Measurements from ENCODE around the gene DCAF11. TPM values are rescaled to one million over a fixed set of nuclear protein-coding genes. Genes with fewer than 3 reads are reported as not detected.
"Not testable (repeated sequence)": the region's sequence is repeated elsewhere in the genome, so short reads cannot be mapped to it uniquely, and the experiment has no call there.

DCAF11 gene
- total RNA-seq, 1 experiment from 2014 or later: 93.5 TPM

DNA sequence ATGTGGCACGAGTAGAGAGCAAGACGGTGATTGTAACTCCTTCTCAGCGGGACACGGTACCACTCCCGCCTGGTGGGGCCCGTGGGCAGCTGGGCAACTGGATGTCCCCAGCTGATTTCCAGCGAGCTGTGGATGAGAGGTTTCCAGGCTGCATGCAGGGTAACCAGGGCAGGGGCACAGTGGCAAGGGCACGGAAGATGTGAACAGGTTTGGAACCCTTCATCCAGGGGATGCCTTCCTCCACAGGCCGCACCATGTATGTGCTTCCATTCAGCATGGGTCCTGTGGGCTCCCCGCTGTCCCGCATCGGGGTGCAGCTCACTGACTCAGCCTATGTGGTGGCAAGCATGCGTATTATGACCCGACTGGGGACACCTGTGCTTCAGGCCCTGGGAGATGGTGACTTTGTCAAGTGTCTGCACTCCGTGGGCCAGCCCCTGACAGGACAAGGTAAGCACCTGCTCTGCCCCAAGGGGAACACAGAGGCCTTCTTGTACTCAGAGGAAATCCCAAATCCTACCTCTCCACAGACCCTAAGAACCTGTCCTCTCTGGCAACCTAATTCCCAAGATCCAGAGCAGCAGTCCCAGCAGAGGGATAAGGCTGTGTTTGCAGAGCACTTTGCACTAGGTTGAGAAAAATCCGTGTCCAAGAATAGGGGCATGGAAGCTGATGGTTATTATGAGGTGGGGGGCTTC lies 16.2 kb upstream of the DCAF11 start:
- H3K4me2 ChIP-seq (ENCODE audit: low read depth, low read length, poor library complexity, severe bottlenecking): no peak overlapping the region
- H4K20me1 ChIP-seq (ENCODE audit: insufficient read depth, low read depth, low read length): no peaks in the 10 kb centered on the region
- no peaks in the 10 kb centered on the region for H3K9me2 ChIP-seq (replicated peaks; ENCODE audit: insufficient read depth, low read length)
- H3K27ac ChIP-seq (ENCODE audit: low read length): no peak overlapping the region
- H3K4me1 ChIP-seq (ENCODE audit: low read length): peaks cover 15% of the 10 kb centered on the region
- H3K27me3 ChIP-seq (ENCODE audit: low read length): no peaks in the 10 kb centered on the region
- H3K79me2 ChIP-seq (ENCODE audit: low read length): peaks cover 18% of the 10 kb centered on the region
- H3K4me3 ChIP-seq (ENCODE audit: low read length): no peak overlapping the region
- H2AFZ ChIP-seq (ENCODE audit: low read length): no peak overlapping the region
- no peaks in the 10 kb centered on the region for H3K9me3 ChIP-seq (ENCODE audit: low read length)
- H3K9ac ChIP-seq (ENCODE audit: low read length): no peak overlapping the region
- no peak for DNase-seq
- peaks cover 39% of the 10 kb centered on the region for H3K36me3 ChIP-seq (ENCODE audit: insufficient read depth, low read length)

DNA sequence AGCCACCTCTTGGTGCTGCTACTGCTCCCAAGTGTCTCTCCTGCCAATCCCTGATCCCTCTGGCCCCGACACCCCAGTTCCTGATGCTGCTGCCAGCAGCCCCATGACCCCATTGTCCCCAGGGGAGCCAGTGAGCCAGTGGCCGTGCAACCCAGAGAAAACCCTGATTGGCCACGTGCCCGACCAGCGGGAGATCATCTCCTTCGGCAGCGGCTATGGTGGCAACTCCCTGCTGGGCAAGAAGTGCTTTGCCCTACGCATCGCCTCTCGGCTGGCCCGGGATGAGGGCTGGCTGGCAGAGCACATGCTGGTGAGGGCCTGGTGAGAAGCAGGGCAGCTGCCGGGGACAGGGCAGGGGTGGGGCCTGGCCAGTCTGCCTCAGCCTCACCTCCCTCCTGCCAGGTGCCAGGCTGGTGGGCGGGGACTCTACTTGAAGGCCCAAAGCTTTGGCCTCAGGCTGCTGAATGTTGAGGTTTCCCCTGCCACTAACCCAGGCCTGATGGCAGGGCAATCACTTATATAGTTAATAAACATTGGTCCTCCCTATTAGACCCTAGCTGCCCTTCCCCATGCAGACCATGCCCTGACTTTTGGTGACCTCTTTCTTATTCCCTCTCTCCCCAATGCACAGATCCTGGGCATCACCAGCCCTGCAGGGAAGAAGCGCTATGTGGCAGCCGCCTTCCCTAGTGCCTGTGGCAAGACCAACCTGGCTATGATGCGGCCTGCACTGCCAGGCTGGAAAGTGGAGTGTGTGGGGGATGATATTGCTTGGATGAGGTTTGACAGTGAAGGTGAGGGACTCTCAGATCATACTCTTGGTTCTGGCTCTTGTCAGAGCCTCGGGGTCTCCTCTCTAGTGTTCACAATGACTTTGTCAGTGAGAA lies 15.4 kb upstream of the DCAF11 start:
- Histone ChIP-seq H2AFZ (ENCODE audit: low read length) (no peak overlapping the region), H4K20me1 (ENCODE audit: insufficient read depth, low read depth, low read length) (no peaks in the 10 kb centered on the region), H3K4me1 (ENCODE audit: low read length) (peaks cover 10% of the 10 kb centered on the region), H3K4me3 (ENCODE audit: low read length) (no peak overlapping the region), H3K9me3 (ENCODE audit: low read length) (no peaks in the 10 kb centered on the region), H3K27ac (ENCODE audit: low read length) (no peak overlapping the region), H3K9me2 (replicated peaks; ENCODE audit: insufficient read depth, low read length) (no peaks in the 10 kb centered on the region), H3K27me3 (ENCODE audit: low read length) (no peaks in the 10 kb centered on the region), H3K4me2 (ENCODE audit: low read depth, low read length, poor library complexity, severe bottlenecking) (no peak overlapping the region), H3K79me2 (ENCODE audit: low read length) (peaks cover 18% of the 10 kb centered on the region), H3K9ac (ENCODE audit: low read length) (no peak overlapping the region), H3K36me3 (ENCODE audit: insufficient read depth, low read length) (peaks cover 46% of the 10 kb centered on the region)
- no peak for DNase-seq

DNA sequence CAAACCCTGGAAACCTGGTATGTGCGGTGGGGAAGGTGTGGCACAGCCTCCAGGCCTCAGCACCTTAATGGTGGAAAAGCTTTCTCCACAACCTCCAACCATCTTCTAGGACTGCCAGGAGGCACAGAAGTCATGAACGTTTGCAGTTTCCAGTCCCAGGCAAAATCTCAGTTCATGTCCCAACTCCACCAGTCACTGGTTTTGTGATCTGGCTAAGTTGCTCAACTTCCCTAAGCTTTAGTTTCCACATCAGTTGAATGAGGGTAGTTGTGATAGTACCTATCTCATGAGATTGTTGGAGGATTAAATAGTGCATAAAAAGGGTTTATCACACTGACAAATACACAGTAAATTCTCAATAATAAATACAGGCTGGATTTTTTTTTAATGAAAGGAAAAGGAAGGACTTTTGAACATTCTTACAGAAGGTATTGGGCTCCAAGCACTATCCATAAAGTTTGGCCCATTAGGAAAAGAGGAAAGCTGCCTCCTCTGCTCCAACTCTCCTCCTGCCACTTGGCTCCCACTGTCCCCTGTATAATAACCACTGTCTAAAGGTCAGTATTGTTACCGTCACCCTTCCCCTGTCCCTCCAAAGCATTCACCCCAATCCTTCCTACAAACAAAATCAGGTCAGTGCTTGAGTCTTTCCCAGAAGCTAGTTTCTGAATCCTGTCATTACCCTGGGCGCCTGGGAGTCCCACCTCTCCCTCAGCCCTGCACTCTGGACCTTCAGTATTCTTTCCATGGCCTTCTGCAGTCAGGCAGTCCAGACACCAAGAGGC lies 14.2 kb upstream of the DCAF11 start:
- H3K9ac ChIP-seq (ENCODE audit: low read length): no peak overlapping the region

DNA sequence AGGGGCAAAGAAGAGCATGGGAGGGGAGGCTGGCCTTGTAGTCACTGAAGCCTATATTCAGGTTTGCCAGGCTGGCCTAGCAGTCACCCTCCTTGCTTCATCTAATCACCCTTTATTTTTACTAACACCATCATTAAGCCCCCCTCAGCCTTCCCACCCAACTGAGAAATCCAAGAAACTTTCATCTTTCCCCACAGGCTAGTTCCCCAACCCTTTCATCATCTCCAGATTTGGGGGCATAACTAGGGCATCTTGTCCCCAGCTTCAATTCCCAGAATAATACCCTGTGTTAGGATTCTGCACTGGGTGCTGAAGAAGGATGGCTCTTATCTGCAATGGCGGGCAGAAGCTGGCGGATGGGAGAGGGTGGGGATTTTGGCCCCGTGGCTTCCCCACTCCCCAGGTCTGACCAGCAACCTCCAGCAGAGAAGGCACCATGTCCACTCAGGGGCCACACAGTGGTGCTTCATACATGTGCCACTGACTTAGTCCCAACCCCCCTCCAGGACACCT lies 13.5 kb upstream of the DCAF11 start:
- peaks cover 46% of the 10 kb centered on the region for H3K36me3 ChIP-seq (ENCODE audit: insufficient read depth, low read length)

More for the DNA sequence above, 14.2 kb upstream of the DCAF11 start:
- Histone ChIP-seq H3K79me2 (ENCODE audit: low read length) (peaks cover 6% of the 10 kb centered on the region), H3K27me3 (ENCODE audit: low read length) (no peaks in the 10 kb centered on the region), H3K4me3 (ENCODE audit: low read length) (no peak overlapping the region), H3K4me2 (ENCODE audit: low read depth, low read length, poor library complexity, severe bottlenecking) (no peak overlapping the region), H3K27ac (ENCODE audit: low read length) (no peak overlapping the region), H3K9me3 (ENCODE audit: low read length) (no peaks in the 10 kb centered on the region), H2AFZ (ENCODE audit: low read length) (no peak overlapping the region), H3K4me1 (ENCODE audit: low read length) (peaks cover 5% of the 10 kb centered on the region), H3K9me2 (replicated peaks; ENCODE audit: insufficient read depth, low read length) (no peaks in the 10 kb centered on the region), H4K20me1 (ENCODE audit: insufficient read depth, low read depth, low read length) (no peaks in the 10 kb centered on the region), H3K36me3 (ENCODE audit: insufficient read depth, low read length) (peaks cover 46% of the 10 kb centered on the region)
- DNase-seq: no peak

DNA sequence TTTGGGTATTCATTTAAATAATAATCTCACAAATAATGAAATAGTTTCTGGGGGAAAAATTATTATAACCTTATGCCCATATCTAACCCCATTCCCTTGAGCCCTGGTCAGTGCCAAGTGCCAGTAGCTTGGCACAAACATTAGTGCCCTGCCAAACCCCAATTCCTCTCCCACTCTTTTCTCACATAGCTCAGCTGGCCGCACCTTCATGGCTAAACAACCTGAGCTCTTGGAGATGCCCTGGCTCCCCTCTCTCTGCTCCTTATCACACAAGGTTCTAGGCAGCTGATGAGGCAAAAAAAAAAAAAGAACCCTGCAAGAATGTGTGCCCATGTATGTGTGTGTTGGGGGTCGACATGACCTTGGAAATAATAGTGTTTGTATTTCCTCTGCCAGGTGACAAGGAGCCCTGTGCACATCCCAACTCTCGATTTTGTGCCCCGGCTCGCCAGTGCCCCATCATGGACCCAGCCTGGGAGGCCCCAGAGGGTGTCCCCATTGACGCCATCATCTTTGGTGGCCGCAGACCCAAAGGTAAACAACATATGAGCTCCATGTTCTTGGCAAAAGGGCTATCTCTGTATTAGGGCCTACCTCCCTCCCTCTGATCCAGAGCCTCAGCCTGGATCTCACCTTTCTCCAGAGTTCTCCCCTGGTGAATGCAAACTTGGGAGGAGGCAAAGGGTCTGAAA lies 12.1 kb upstream of the DCAF11 start:
- Histone ChIP-seq H3K79me2 (ENCODE audit: low read length) (no peaks in the 10 kb centered on the region), H3K36me3 (ENCODE audit: insufficient read depth, low read length) (peaks cover 46% of the 10 kb centered on the region), H3K9ac (ENCODE audit: low read length) (no peak overlapping the region), H3K4me3 (ENCODE audit: low read length) (no peak overlapping the region), H2AFZ (ENCODE audit: low read length) (no peak overlapping the region), H3K27ac (ENCODE audit: low read length) (no peak overlapping the region), H3K9me3 (ENCODE audit: low read length) (no peaks in the 10 kb centered on the region), H3K9me2 (replicated peaks; ENCODE audit: insufficient read depth, low read length) (no peaks in the 10 kb centered on the region), H3K4me1 (ENCODE audit: low read length) (no peaks in the 10 kb centered on the region), H3K4me2 (ENCODE audit: low read depth, low read length, poor library complexity, severe bottlenecking) (no peak overlapping the region), H3K27me3 (ENCODE audit: low read length) (no peaks in the 10 kb centered on the region), H4K20me1 (ENCODE audit: insufficient read depth, low read depth, low read length) (no peaks in the 10 kb centered on the region)
- DNase-seq: no peak

More for the DNA sequence above, 13.5 kb upstream of the DCAF11 start:
- Histone ChIP-seq H3K27ac (ENCODE audit: low read length) (no peak overlapping the region), H3K4me3 (ENCODE audit: low read length) (no peak overlapping the region), H3K9me2 (replicated peaks; ENCODE audit: insufficient read depth, low read length) (no peaks in the 10 kb centered on the region), H3K27me3 (ENCODE audit: low read length) (no peaks in the 10 kb centered on the region), H3K4me1 (ENCODE audit: low read length) (no peaks in the 10 kb centered on the region), H4K20me1 (ENCODE audit: insufficient read depth, low read depth, low read length) (no peaks in the 10 kb centered on the region), H2AFZ (ENCODE audit: low read length) (no peak overlapping the region), H3K4me2 (ENCODE audit: low read depth, low read length, poor library complexity, severe bottlenecking) (no peak overlapping the region), H3K9ac (ENCODE audit: low read length) (no peak overlapping the region), H3K9me3 (ENCODE audit: low read length) (no peaks in the 10 kb centered on the region), H3K79me2 (ENCODE audit: low read length) (no peaks in the 10 kb centered on the region)
- DNase-seq: no peak

DNA sequence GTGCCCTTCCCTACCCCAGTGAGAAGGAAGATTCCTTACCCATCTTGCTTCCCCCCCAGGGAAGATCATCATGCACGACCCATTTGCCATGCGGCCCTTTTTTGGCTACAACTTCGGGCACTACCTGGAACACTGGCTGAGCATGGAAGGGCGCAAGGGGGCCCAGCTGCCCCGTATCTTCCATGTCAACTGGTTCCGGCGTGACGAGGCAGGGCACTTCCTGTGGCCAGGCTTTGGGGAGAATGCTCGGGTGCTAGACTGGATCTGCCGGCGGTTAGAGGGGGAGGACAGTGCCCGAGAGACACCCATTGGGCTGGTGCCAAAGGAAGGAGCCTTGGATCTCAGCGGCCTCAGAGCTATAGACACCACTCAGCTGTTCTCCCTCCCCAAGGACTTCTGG lies 11.1 kb upstream of the DCAF11 start:
- Histone ChIP-seq H3K9me2 (replicated peaks; ENCODE audit: insufficient read depth, low read length) (no peaks in the 10 kb centered on the region), H3K4me1 (ENCODE audit: low read length) (no peaks in the 10 kb centered on the region; the same call in 1 of the 2 replicates), H3K9me3 (ENCODE audit: low read length) (no peaks in the 10 kb centered on the region), H4K20me1 (ENCODE audit: insufficient read depth, low read depth, low read length) (no peaks in the 10 kb centered on the region), H3K36me3 (ENCODE audit: insufficient read depth, low read length) (peaks cover 42% of the 10 kb centered on the region), H3K79me2 (ENCODE audit: low read length) (no peaks in the 10 kb centered on the region), H3K27me3 (ENCODE audit: low read length) (no peaks in the 10 kb centered on the region), H3K4me2 (ENCODE audit: low read depth, low read length, poor library complexity, severe bottlenecking) (no peak overlapping the region), H3K27ac (ENCODE audit: low read length) (no peak overlapping the region), H2AFZ (ENCODE audit: low read length) (no peak overlapping the region), H3K4me3 (ENCODE audit: low read length) (no peak overlapping the region), H3K9ac (ENCODE audit: low read length) (no peak overlapping the region)
- DNase-seq: no peak

DNA sequence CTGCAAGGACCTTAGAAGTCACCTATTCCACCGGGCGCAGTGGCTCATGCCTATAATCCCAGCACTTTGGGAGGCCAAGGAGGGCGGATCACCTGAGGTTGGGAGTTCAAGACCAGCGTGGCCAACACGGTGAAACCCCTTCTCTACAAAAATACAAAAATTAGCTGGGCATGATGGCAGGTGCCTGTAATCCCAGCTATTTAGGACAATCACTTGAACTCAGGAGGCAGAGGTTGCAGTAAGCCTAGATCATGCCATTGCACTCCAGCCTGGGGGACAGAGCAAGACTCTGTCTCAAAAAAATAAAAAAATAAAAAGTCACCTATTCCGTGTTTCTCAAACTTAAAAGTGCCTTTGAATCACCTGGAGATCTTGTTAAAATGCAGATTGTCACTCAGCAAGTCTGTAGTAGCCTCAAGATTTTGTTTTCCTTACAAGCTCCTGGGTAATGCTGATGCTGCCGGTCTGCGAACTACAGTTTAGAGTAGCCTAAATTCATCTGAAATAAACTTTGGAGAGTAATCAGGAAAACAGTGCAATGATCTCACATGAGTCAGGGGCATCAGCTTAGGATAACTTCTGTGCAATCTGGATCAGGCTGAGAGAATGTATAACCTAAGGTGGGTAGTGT lies 8.9 kb upstream of the DCAF11 start:
- not testable (repeated sequence) for H3K27me3 ChIP-seq (ENCODE audit: low read length); H2AFZ ChIP-seq (ENCODE audit: low read length); H3K9ac ChIP-seq (ENCODE audit: low read length); H3K4me2 ChIP-seq (ENCODE audit: low read depth, low read length, poor library complexity, severe bottlenecking); H3K4me1 ChIP-seq (ENCODE audit: low read length); H3K27ac ChIP-seq (ENCODE audit: low read length); H4K20me1 ChIP-seq (ENCODE audit: insufficient read depth, low read depth, low read length); H3K9me2 ChIP-seq (replicated peaks; ENCODE audit: insufficient read depth, low read length); H3K79me2 ChIP-seq (ENCODE audit: low read length); H3K4me3 ChIP-seq (ENCODE audit: low read length); H3K9me3 ChIP-seq (ENCODE audit: low read length); DNase-seq
- peaks cover 28% of the 10 kb centered on the region for H3K36me3 ChIP-seq (ENCODE audit: insufficient read depth, low read length)
